Measurements from ENCODE around the gene DYRK4. TPM values are rescaled to one million over a fixed set of nuclear protein-coding genes. Genes with fewer than 3 reads are reported as not detected.
A peak's percentile ranks its signal among the peaks of the same experiment; 100 is the strongest.

DYRK4 gene
- total RNA-seq, 1 donor from 2014 or later: 30.1 TPM

GRCh38 chr12:4540170-4540569 lies 21.8 kb upstream of the DYRK4 start:
- ATAC-seq (no peak), DNase-seq (no peak)
- Histone ChIP-seq H3K27me3 (no peaks in the 10 kb centered on the region), H3K4me1 (peaks cover 16% of the 10 kb centered on the region), H3K27ac (no peak overlapping the region), H3K36me3 (peaks cover 2% of the 10 kb centered on the region), H3K4me3 (no peak overlapping the region), H3K9me3 (no peaks in the 10 kb centered on the region)
- no peak for TF ChIP-seq CTCF (IDR thresholded peaks at IDR 0.05)
- intact Hi-C loops (cut with DNase I): no loop called here

- no peak for ATAC-seq
- H3K27me3 ChIP-seq: no peaks in the 10 kb centered on the region
- H3K4me3 ChIP-seq: no peak overlapping the region
- H3K4me1 ChIP-seq: peaks cover 16% of the 10 kb centered on the region
- H3K9me3 ChIP-seq: no peaks in the 10 kb centered on the region
- DNase-seq: no peak
- H3K27ac ChIP-seq: no peak overlapping the region
- intact Hi-C loops (cut with DNase I): no loop called here
- TF ChIP-seq CTCF (IDR thresholded peaks at IDR 0.05): no peak
- H3K36me3 ChIP-seq: no peaks in the 10 kb centered on the region
These were observed 21.4 kb upstream of the DYRK4 start for GRCh38 chr12:4540638-4541037.

- no peak for DNase-seq
- ATAC-seq: no peak
- Histone ChIP-seq H3K36me3 (no peaks in the 10 kb centered on the region), H3K4me1 (no peaks in the 10 kb centered on the region), H3K27me3 (no peaks in the 10 kb centered on the region), H3K4me3 (no peak overlapping the region), H3K27ac (no peak overlapping the region), H3K9me3 (no peaks in the 10 kb centered on the region)
- intact Hi-C loops (cut with DNase I): no loop called here
- TF ChIP-seq CTCF (IDR thresholded peaks at IDR 0.05): no peak
These were observed 16.8 kb upstream of the DYRK4 start for GRCh38 chr12:4545195-4545594.

- Histone ChIP-seq H3K4me1 (no peaks in the 10 kb centered on the region), H3K9me3 (no peaks in the 10 kb centered on the region), H3K27ac (no peak overlapping the region), H3K36me3 (no peaks in the 10 kb centered on the region), H3K27me3 (no peaks in the 10 kb centered on the region), H3K4me3 (no peak overlapping the region)
- TF ChIP-seq CTCF (IDR thresholded peaks at IDR 0.05): no peak
- ATAC-seq: no peak
- DNase-seq: no peak
- intact Hi-C loops (cut with DNase I): no loop called here
These were observed 9.8 kb upstream of the DYRK4 start for GRCh38 chr12:4552191-4552590.

GRCh38 chr12:4553943-4554342 lies 8.1 kb upstream of the DYRK4 start:
- ATAC-seq (no peak), DNase-seq (no peak)
- no peaks in the 10 kb centered on the region for H3K9me3 ChIP-seq
- TF ChIP-seq CTCF (IDR thresholded peaks at IDR 0.05): no peak
- no peak overlapping the region for H3K4me3 ChIP-seq
- intact Hi-C loops (cut with DNase I): no loop called here
- H3K27me3 ChIP-seq: no peaks in the 10 kb centered on the region
- H3K36me3 ChIP-seq: no peaks in the 10 kb centered on the region
- no peaks in the 10 kb centered on the region for H3K4me1 ChIP-seq
- H3K27ac ChIP-seq: no peak overlapping the region

- no peak overlapping the region for H3K27ac ChIP-seq
- TF ChIP-seq CTCF (IDR thresholded peaks at IDR 0.05): no peak
- intact Hi-C loops (cut with DNase I): no loop called here
- no peaks in the 10 kb centered on the region for H3K9me3 ChIP-seq
- no peak for DNase-seq
- H3K4me3 ChIP-seq: no peak overlapping the region
- peak; percentile 53 for ATAC-seq
- H3K36me3 ChIP-seq: no peaks in the 10 kb centered on the region
- no peaks in the 10 kb centered on the region for H3K27me3 ChIP-seq
- no peaks in the 10 kb centered on the region for H3K4me1 ChIP-seq
These were observed 6.2 kb upstream of the DYRK4 start for GRCh38 chr12:4555804-4556203.
